ENCODE results near the gene ITPK1. TPM values are rescaled to one million over a fixed set of nuclear protein-coding genes. Genes with fewer than 3 reads are reported as not detected.

Gene ITPK1
- total RNA-seq, 1 donor from 2014 or later = 66.9 TPM

DNA sequence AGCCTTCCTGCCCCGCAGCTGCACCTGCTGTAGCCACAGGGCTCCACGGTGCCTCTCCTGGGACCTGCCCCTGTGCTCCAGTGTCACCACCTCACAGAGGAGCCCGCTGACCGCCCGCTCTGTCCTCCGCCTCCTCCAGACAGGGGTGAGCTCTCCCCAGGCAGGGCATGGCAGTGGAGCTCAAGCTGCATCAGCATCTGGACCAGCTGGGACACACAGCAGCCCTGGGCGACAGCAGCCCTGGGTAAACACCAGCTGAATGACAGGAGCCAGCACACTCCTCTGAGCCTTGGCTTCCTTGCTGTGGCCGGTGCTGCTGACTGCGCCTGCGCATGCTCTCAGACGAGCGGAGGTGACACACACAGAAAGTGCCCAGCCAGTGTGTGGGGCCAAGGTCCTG, 170.7 kb downstream of the ITPK1 start:
- Mint-ChIP-seq H3K4me1 (ENCODE audit: low read depth) (no peaks in the 10 kb centered on the region), H3K27ac (no peak overlapping the region), H3K27me3 (ENCODE audit: low read depth) (no peaks in the 10 kb centered on the region), H3K36me3 (ENCODE audit: low read depth) (peaks cover 5% of the 10 kb centered on the region), H3K4me3 (ENCODE audit: low read depth) (no peak overlapping the region), H3K9me3 (no peaks in the 10 kb centered on the region)
- DNase-seq (ENCODE audit: low spot score) = no peak
- intact Hi-C loops (cut with micrococcal nuclease) = no loop called here

DNA sequence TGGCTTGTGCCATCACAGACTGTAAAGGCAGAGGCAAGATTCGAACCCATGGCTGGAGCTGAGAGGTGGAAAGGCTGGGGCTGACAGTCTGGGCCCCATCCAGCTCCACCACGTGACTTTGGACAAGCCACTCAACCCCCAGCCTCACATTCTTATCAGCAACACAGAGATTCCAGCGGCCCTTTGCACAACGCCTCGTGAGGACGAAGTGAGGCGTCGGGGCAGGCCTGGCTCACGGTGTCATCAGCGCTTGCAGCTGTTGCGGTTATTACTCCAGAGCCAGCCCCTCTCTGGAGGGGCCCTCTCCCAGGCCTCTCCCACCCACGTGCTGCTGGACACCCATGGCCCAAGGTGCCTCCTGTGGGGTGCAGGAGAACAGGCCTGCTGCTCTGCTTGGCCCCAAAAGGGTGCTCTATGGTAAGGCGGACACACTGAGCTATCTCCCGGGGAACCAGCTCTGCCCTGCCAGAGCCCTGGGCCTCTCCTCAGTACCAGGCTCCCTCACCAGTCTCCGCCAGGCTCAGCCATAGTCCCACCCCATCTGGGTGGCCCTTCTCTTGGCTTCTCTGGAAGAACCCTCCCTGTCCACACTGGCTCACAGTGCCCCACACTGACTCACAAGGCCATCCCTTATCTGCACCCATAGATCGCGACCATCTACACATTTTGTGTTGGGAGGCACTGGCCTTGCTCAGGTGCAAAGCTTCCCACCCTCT, 171.7 kb downstream of the ITPK1 start:
- H3K27me3 Mint-ChIP-seq (ENCODE audit: low read depth) = no peaks in the 10 kb centered on the region
- DNase-seq (ENCODE audit: low spot score) = no peak
- H3K4me1 Mint-ChIP-seq (ENCODE audit: low read depth) = no peaks in the 10 kb centered on the region
- H3K4me3 Mint-ChIP-seq (ENCODE audit: low read depth) = no peak overlapping the region
- no peaks in the 10 kb centered on the region for H3K9me3 Mint-ChIP-seq
- no peaks in the 10 kb centered on the region for H3K36me3 Mint-ChIP-seq (ENCODE audit: low read depth)
- intact Hi-C loops (cut with micrococcal nuclease) = no loop called here
- no peak overlapping the region for H3K27ac Mint-ChIP-seq

DNA sequence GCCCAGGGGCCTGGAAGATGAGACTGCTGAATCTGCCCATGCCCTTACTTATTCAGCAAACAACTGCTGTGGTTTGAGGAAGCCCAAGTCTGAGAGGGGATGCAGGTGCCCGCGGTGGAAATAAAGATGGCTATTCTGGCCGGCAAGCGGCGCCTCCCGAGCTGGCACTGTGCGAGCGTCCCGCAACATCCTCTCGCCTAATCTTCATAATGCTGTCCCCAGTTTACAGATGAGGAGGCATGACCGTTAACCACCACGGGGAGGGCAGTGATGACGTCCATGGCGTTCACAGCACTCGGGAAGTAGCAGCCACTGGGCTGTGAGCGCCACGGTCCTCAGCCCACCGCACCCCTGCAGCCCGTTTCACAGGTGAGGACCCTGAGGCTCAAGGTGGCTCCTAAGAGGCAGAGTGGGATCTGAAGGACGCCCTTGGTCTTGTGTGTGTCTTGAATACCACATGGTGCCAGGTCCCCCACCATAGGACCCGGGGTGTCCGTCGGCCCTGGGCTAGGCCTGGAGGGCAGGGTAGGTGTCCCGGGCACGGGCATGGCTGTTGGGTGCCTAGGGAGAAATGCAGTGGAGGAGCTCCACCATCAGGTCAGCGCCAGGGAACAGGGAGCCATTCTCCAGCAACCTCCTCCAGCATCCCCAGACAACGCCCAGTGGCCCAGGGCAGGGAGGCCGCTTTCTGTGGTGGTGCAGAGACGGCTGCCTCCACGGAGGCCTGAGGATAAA, 172.6 kb downstream of the ITPK1 start:
- H3K9me3 Mint-ChIP-seq = no peaks in the 10 kb centered on the region

DNA sequence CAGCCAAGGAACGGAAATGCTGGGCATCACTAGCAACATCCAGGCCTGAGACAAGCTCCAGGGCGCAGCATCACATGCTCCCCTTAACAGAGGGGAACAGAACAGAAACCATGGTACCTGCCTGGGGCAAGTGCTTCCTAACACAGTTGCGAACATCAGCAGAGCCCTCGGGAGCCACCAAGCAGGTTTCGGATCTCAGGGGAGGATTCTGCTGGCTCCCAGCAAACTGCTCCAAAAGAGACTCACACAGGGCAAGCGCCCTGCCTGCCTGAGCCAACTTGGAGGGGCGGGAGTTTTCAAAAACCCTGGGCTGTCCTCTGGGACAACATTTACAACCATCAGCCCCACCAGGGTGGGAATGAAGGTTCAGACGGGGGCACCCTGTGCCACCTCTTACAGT, 173.1 kb downstream of the ITPK1 start:
- H3K27me3 Mint-ChIP-seq (ENCODE audit: low read depth) = no peaks in the 10 kb centered on the region
- H3K9me3 Mint-ChIP-seq = no peaks in the 10 kb centered on the region
- intact Hi-C loops (cut with micrococcal nuclease) = no loop called here
- no peak for DNase-seq (ENCODE audit: low spot score)
- H3K36me3 Mint-ChIP-seq (ENCODE audit: low read depth) = no peaks in the 10 kb centered on the region
- no peak overlapping the region for H3K27ac Mint-ChIP-seq
- no peak overlapping the region for H3K4me3 Mint-ChIP-seq (ENCODE audit: low read depth)
- H3K4me1 Mint-ChIP-seq (ENCODE audit: low read depth) = no peaks in the 10 kb centered on the region

More for the DNA sequence above, 172.6 kb downstream of the ITPK1 start:
- no peak for DNase-seq (ENCODE audit: low spot score)
- no peaks in the 10 kb centered on the region for H3K27me3 Mint-ChIP-seq (ENCODE audit: low read depth)
- intact Hi-C loops (cut with micrococcal nuclease) = no loop called here
- H3K4me1 Mint-ChIP-seq (ENCODE audit: low read depth) = no peaks in the 10 kb centered on the region
- H3K27ac Mint-ChIP-seq = no peak overlapping the region
- no peak overlapping the region for H3K4me3 Mint-ChIP-seq (ENCODE audit: low read depth)
- no peaks in the 10 kb centered on the region for H3K36me3 Mint-ChIP-seq (ENCODE audit: low read depth)

DNA sequence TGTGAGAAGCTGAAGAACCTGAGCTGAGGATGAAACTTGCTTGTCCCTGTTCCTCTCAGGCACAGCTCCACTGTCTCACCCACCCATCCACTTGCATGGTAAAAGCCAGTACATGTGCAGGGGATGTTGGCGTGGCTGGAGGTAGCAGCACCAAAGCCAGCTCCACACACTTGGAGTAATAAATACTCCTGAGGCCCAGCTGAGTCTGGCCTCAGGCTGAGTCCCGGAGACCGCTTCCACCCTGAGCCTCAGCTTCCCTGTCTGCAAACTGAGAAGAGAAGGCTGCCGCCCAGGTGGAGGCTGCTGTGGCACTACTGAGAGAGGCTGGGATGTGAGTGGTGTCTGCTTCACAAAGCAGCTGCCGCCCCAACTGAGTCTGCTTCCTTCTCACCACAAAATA, 173.6 kb downstream of the ITPK1 start:
- H3K27ac Mint-ChIP-seq = no peak overlapping the region

DNA sequence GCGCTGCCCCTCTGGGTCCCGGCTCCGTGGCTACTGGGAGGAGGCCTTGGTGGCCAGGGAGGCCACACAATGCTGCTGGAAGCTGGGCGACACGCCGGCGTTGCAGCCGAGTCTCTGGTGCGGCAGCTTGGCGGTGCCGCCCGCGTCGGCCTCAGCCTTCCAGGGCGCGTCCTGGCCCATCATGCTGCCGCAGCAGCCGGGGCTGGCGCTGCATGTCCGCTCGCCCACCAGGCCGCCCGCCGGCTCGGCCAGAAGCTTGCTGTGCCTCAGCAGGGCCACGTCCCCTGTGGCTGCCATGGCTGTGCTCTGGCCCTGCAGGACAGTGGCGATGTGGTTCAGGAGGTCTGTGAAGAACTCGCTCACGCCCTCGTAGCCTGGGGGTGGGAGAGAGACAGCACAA, 174.2 kb downstream of the ITPK1 start:
- H3K36me3 Mint-ChIP-seq (ENCODE audit: low read depth) = no peaks in the 10 kb centered on the region
- no peak for DNase-seq (ENCODE audit: low spot score)
- H3K4me3 Mint-ChIP-seq (ENCODE audit: low read depth) = no peak overlapping the region
- intact Hi-C loops (cut with micrococcal nuclease) = no loop called here
- no peak overlapping the region for H3K27ac Mint-ChIP-seq
- H3K27me3 Mint-ChIP-seq (ENCODE audit: low read depth) = no peaks in the 10 kb centered on the region
- H3K4me1 Mint-ChIP-seq (ENCODE audit: low read depth) = no peaks in the 10 kb centered on the region
- H3K9me3 Mint-ChIP-seq = no peaks in the 10 kb centered on the region

More for the DNA sequence above, 173.6 kb downstream of the ITPK1 start:
- H3K4me1 Mint-ChIP-seq (ENCODE audit: low read depth) = no peaks in the 10 kb centered on the region
- no peaks in the 10 kb centered on the region for H3K27me3 Mint-ChIP-seq (ENCODE audit: low read depth)
- no peaks in the 10 kb centered on the region for H3K9me3 Mint-ChIP-seq
- DNase-seq (ENCODE audit: low spot score) = no peak
- no peak overlapping the region for H3K4me3 Mint-ChIP-seq (ENCODE audit: low read depth)
- intact Hi-C loops (cut with micrococcal nuclease) = no loop called here
- H3K36me3 Mint-ChIP-seq (ENCODE audit: low read depth) = no peaks in the 10 kb centered on the region

DNA sequence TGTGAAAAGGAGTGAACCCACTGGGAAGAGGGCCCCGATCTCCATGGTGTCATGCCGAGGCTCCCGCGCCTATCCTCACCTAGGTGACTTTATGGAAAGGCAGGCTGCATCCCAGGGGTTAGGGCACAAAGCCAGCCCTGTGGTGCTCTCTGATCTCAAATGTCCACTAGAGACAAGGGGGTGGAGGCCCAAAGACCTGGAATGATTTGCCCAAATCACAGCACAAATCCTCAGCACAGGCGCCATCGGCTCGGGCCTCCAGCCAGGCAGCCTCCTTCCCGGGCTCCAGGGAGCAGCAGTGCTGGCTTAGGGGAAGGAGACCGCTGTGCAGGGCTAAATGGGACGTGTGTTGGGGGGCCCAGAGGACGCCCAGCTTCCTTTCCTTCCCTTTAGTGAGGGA, 175.2 kb downstream of the ITPK1 start:
- Mint-ChIP-seq H3K27ac (no peak overlapping the region), H3K4me3 (ENCODE audit: low read depth) (no peak overlapping the region), H3K4me1 (ENCODE audit: low read depth) (no peaks in the 10 kb centered on the region), H3K9me3 (no peaks in the 10 kb centered on the region), H3K27me3 (ENCODE audit: low read depth) (no peaks in the 10 kb centered on the region), H3K36me3 (ENCODE audit: low read depth) (no peaks in the 10 kb centered on the region)
- DNase-seq (ENCODE audit: low spot score) = no peak
- intact Hi-C loops (cut with micrococcal nuclease) = no loop called here

DNA sequence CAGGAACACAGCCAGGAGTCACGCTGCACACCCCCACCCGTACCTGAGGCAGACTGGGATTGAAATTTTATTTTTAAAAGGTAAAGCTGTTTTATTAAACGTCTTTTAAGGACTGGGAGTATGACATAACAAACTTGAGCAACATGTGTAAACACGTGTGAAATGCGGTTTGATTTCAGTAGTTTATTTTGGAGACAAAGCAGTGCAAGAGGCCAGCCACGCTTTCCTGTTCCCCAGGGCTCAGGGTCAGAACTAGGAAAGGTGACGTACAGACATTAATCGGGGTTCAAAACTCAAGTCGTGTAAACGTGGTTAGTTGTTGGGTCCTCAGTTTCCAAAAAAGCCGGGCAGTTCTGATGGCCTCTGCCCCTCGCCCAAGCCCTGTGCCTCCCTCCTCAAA, 176.0 kb downstream of the ITPK1 start:
- H3K36me3 Mint-ChIP-seq (ENCODE audit: low read depth) = no peaks in the 10 kb centered on the region

DNA sequence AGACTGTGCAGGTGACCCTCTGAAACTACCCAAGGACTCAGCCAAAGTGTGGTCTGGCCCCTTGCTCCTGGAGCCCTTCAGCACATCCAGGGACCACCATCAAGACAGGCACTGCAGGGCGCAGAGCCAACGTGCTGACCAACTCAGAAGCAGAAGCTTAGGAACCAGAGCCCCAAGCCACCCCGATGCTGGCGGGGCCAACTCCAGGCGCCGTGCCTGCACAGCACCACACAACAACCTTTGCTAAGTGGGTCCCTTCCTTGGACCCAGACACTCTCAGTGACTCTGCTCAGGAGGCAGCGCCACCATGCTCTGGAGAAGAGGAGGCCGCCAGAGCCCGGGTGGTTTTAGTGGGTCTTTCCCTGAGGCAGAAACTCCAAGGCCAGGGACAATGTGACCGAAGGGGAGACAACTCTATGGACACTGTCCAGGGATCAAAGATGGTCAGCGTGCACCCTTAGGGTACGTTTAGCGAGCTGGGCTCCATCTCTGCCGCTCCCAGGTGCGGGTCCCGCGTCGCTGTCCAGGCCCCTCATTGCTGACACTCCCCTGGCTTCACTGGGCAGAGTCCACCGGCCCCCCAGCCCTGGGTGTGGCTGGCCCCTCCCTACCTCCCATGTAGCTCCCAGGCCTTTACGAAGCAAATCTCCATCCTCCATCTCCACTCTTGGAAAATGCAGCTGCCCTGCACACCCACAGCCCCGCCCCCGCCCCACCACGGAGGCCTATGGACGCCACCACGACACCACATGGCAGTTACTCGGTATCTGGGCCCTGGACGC, 176.6 kb downstream of the ITPK1 start:
- no peak overlapping the region for H3K4me3 Mint-ChIP-seq (ENCODE audit: low read depth)
- intact Hi-C loops (cut with micrococcal nuclease) = no loop called here

More for the DNA sequence above, 176.0 kb downstream of the ITPK1 start:
- Mint-ChIP-seq H3K27ac (no peak overlapping the region), H3K4me1 (ENCODE audit: low read depth) (no peaks in the 10 kb centered on the region), H3K9me3 (no peaks in the 10 kb centered on the region), H3K4me3 (ENCODE audit: low read depth) (no peak overlapping the region), H3K27me3 (ENCODE audit: low read depth) (no peaks in the 10 kb centered on the region)
- intact Hi-C loops (cut with micrococcal nuclease) = no loop called here
- no peak for DNase-seq (ENCODE audit: low spot score)

DNA sequence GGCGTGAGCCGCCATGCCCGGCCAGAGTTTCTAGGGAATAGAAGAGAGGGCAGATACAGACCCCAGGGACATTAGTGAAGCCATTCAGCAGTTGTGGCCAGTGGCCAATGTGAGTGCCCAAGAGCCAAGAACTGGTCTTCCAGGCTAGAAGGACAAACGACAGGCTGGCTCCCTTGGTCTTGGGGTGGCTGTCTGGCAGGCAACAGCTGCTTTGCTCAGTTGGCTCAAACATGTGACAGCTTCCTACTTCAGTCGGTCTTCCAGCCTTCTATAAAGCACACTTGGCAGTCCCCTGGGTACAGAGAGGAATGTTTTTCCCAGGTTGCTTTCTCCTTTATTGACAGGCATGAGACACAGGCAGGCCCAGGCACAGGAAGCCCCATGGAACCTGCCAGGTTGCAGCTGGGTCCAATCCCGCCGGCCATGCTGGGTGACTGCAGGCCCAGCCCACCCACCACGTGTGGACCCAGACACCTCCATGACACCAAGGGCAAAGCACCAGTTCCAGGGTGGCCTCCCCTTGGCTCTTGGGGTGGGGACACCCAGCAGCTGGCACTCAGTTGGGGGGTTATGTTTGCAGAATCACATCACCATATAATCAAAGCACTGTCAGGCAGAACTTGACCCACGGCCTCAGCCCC, 177.4 kb downstream of the ITPK1 start:
- intact Hi-C loops (cut with micrococcal nuclease) = no loop called here
- Mint-ChIP-seq H3K4me1 (ENCODE audit: low read depth) (no peaks in the 10 kb centered on the region), H3K27ac (no peak overlapping the region), H3K36me3 (ENCODE audit: low read depth) (no peaks in the 10 kb centered on the region), H3K9me3 (no peaks in the 10 kb centered on the region), H3K4me3 (ENCODE audit: low read depth) (no peak overlapping the region), H3K27me3 (ENCODE audit: low read depth) (no peaks in the 10 kb centered on the region)
- no peak for DNase-seq (ENCODE audit: low spot score)

More for the DNA sequence above, 176.6 kb downstream of the ITPK1 start:
- Mint-ChIP-seq H3K4me1 (ENCODE audit: low read depth) (no peaks in the 10 kb centered on the region), H3K27ac (no peak overlapping the region), H3K27me3 (ENCODE audit: low read depth) (no peaks in the 10 kb centered on the region), H3K9me3 (no peaks in the 10 kb centered on the region), H3K36me3 (ENCODE audit: low read depth) (no peaks in the 10 kb centered on the region)
- no peak for DNase-seq (ENCODE audit: low spot score)

DNA sequence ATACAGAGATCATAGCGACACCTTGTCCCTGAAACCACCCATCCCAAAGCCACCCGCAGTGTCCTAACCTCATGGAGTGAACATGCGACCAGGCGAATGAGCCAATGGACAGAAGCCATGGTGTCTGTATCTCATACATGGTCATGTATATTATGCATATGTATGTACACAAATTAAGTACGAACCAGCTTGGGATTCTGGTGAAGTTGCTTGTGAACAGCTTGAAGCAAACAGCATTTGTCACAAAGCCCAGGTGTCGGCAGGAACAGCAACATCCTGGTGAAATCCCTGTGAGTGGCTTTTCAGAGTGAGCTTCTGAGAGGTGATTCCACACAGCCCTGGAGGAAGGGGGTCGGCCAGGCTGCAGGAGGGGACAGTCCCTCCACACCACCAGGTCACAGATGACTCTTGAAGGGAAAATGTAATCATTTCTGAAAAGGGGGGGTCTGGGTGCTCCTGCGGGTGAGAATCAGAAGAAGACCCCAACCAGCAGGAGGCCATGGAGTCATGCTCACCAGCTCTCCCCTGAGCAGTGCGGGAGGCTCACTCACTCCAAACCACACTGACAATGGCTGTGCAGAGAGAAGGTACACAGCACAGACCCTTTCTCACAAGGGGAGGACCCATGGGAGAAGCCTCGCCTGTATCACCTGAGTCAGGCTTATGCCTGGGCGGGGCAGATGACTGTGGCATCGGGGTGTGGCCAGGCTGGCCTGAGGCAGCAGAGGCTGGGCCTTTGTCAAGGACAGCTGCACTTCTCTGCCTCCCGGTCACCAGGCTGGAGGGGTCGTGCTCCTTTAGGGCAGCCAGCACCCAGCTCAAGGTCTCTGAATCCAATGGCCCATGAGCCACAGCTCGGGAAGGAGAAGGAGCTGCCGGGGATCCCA, 178.4 kb downstream of the ITPK1 start:
- Mint-ChIP-seq H3K4me3 (ENCODE audit: low read depth) (no peak overlapping the region), H3K4me1 (ENCODE audit: low read depth) (no peaks in the 10 kb centered on the region), H3K27ac (no peak overlapping the region), H3K27me3 (ENCODE audit: low read depth) (no peaks in the 10 kb centered on the region), H3K36me3 (ENCODE audit: low read depth) (no peaks in the 10 kb centered on the region), H3K9me3 (no peaks in the 10 kb centered on the region)
- DNase-seq (ENCODE audit: low spot score) = no peak
- intact Hi-C loops (cut with micrococcal nuclease) = no loop called here

DNA sequence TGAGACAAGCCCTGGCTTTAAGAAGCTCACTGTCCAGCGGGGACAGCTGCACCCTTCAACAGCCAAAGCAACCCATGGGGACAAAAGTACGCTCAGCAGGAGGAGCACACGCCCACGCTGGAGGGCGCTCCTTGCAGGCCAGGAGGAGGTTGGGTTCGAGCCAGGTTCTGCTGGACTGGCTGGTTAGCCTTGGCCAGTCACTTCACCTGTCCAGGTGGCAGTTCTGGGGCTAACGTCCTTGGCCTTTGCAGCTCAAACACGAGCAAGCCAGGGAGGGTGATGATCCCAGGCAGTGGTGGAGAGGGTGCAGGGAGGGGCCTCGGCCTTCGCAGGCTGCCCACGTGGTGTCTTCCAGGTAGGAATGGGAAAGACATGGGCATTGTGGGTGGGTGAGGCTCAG, 179.6 kb downstream of the ITPK1 start:
- intact Hi-C loops (cut with micrococcal nuclease) = no loop called here
- no peaks in the 10 kb centered on the region for H3K9me3 Mint-ChIP-seq
- H3K4me3 Mint-ChIP-seq (ENCODE audit: low read depth) = no peak overlapping the region
- no peaks in the 10 kb centered on the region for H3K27me3 Mint-ChIP-seq (ENCODE audit: low read depth)
- no peaks in the 10 kb centered on the region for H3K36me3 Mint-ChIP-seq (ENCODE audit: low read depth)
- no peak overlapping the region for H3K27ac Mint-ChIP-seq
- no peak for DNase-seq (ENCODE audit: low spot score)
- H3K4me1 Mint-ChIP-seq (ENCODE audit: low read depth) = no peaks in the 10 kb centered on the region

All from activated T-helper 2 cell treated with anti-CD3 and anti-CD28 coated beads, Interferon-gamma antibody, Interleukin-2, Interleukin-4, amounts not matched to agents 10 μg/mL and 5 μg/mL and 100 μg/mL, durations not matched to agents 14 hours and 24 hours and 36 hours (primary cell).